HG03159 (cell line): Measurements from ENCODE around the gene CBX1.
"Not testable (repeated sequence)": the region's sequence is repeated elsewhere in the genome, so short reads cannot be mapped to it uniquely, and the experiment has no call there.

Experiments
- ATAC-seq: cut with Tn5 transposase; IDR thresholded peaks from one replicate; pipeline ENCODE4 v1.9.1; 2021; ENCODE audit warnings: mild to moderate bottlenecking, moderate library complexity; ENCODE audit not compliant: unreplicated experiment

CBX1 gene

GRCh38 chr17:48053758-48054237 is 47.5 kb downstream of the CBX1 start:
- ATAC-seq, result no peak

DNA sequence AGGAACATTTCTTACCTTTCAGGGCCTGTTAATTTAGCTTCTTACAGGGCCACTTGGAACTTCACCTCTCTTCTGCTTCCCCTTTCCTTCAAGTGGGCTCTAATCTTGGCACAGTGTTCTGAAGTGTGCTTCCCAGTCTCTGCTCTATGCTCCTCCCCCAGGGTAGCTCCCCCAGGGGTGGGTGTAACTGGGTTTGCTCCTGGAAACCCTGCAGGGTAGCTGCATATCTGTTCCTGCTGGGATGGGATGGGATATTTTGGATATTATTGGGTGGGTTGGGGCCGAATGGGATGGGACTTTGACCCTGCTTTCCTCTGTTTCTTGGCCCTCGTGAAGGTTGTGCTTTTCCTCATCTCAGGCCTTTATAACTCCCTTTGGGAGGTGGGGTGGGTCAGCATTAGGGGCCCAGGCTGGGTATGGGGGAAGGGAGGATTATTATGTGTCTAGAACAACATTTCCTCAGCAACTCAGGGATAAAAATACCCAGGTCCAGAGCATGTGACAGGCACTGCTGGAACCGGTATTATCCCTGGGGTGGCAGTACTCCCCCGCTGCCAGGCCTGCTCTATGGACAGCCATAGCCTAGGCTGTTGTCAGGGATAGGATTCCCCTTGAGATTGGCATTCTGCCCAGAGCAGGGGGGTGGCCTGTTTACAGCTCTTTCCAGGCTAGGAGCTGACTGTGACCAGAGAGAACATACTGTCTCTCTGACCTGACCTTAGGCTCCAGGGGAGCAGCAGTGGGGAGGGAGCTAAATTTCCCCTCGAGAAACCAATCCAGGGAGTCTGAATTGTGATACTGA is 48.1 kb downstream of the CBX1 start:
- ATAC-seq, result no peak

GRCh38 chr17:48051706-48052486 is 49.4 kb downstream of the CBX1 start:
- no peak for ATAC-seq

DNA sequence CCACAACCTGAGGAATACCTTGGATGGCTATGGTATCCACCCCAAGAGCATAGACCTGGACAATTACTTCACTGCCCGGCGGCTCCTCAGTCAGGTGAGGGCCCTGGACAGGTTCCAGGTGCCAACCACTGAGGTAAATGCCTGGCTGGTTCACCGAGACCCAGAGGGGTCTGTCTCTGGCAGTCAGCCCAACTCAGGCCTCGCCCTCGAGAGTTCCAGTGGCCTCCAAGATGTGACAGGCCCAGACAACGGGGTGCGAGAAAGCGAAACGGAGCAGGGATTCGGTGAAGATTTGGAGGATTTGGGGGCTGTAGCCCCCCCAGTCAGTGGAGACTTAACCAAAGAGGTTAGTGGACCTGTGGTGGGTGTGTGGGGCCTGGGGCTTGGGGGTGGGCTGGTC is 50.0 kb downstream of the CBX1 start:
- no peak for ATAC-seq

- peak; percentile 24 for ATAC-seq
These were observed 52.7 kb downstream of the CBX1 start for GRCh38 chr17:48048384-48049126.

GRCh38 chr17:48047741-48048383 is 53.4 kb downstream of the CBX1 start, which contains the start of gene NFE2L1:
Gene NFE2L1, plus strand, starts transcription at chr17:48048359. Its CDS starts 2,760 bp downstream, at chr17:48051119.
- peak; percentile 90 for ATAC-seq

DNA sequence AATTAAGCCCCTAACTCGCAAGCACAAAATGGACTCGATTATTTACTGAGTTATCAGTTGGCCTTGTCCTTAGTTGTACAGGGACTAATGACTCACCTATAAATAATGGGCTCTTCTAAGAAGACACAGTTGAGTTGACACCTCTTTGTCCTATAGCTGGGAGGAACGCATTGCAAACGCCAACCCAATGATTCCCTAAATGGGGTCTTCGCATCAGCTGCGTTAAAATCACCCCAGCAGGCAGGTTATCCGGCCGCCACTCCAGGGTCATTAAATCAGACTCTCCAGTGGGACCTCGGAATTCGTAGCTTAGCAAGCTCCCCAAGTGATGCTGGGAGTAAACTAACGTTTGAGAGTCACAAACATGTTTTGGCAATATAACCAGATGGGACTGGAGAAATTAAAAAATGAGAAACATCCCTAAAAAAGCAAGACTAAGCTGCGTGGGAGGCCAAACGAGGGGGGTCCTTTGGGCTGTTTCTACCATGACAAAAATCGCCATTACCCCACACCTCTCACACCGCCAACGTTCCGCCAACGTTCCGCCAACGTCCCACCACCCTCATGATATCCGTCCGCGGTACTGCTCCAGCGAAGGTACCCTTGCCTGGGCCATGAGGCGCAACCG is 54.1 kb downstream of the CBX1 start:
- ATAC-seq, result no peak

GRCh38 chr17:48046296-48046695 is 55.0 kb downstream of the CBX1 start:
- no peak for ATAC-seq

DNA sequence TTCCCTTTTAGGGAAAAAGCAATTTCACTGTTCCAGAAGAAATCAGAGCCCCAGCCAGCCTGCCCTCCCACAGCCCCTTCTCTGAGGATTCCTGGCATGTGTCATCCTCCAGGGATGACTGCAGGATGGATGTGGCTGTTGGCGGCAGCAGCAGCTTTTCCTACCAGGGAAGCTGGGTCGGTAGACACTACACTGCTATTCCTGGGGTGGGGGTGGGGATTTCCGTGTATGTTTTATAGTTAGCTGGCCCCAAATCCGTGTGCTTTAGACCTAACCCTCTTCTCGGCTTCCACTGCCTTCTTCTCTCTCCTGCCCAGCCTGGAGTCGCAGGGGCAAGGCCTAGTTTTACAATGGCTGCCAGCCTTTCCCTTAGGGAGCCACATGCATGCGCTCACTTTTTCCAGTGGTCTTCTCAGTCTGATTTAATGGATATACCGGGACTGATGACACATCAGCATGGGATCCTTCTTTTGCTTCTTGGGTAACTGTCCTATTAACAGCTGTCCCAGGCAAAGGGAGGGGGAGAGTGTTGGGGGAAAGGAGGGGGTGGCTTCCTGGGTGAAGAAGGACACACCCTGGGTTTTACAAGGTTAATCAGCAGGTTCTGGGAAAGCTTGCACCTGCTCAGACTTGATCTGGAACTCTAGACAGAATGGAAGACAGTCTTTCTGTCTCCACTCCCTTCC is 55.8 kb downstream of the CBX1 start:
- ATAC-seq, result no peak

GRCh38 chr17:48044851-48045250 is 56.4 kb downstream of the CBX1 start:
- ATAC-seq, result no peak

GRCh38 chr17:48043176-48043575 is 58.1 kb downstream of the CBX1 start:
- ATAC-seq, result no peak

GRCh38 chr17:48038687-48039086 is 62.6 kb downstream of the CBX1 start:
- no peak for ATAC-seq

DNA sequence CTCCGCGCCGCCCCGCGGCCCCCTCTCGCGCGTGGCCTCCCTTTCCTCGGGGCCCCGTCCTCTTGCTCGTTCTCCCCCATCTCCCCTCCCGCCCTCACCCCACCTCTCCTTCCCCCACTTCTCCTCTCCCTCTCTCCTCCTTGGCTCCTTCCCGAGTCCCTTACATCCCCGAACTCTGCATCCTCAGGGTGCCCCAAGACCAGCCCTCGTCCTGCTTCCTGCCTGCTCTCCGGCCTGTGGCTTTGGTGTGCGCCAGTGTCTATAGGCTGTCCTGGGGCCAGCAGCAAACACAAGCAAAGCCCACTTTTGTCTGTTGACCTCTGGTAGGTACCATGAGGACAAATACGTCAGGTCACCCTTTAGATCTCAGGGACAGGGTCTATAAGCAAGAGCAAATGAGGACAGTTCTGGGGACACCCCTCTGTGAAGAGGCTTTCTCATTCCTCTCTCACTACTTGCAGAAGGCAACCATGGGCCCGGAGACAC is 63.4 kb downstream of the CBX1 start:
- ATAC-seq, result no peak

- ATAC-seq, result no peak
These were observed 64.0 kb downstream of the CBX1 start, which contains the start of gene COPZ2 for GRCh38 chr17:48037036-48037837. Gene COPZ2, minus strand, starts transcription at chr17:48037797. Its CDS starts 20 bp downstream, at chr17:48037777.

DNA sequence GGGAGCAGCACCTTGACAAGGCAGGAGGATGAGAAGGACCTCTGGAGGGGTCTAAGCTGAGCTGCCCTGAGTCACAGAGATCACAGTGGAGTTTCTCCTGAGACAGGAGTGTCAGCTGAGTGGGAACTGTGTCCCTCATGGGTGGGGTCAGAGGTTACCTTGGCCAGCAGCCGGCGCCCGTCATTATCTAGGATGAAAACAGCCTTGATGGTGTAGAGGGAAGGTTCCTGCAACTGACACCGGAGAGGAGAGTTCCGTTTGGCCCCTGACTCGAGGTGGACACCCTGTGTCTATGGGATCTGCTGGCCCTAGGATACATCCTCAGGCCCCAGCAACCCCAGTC is 64.6 kb downstream of the CBX1 start:
- no peak for ATAC-seq

- not testable (repeated sequence) for ATAC-seq
These were observed 66.5 kb downstream of the CBX1 start for GRCh38 chr17:48034734-48035133.

- ATAC-seq, result no peak
These were observed 69.3 kb downstream of the CBX1 start for GRCh38 chr17:48031966-48032365.

DNA sequence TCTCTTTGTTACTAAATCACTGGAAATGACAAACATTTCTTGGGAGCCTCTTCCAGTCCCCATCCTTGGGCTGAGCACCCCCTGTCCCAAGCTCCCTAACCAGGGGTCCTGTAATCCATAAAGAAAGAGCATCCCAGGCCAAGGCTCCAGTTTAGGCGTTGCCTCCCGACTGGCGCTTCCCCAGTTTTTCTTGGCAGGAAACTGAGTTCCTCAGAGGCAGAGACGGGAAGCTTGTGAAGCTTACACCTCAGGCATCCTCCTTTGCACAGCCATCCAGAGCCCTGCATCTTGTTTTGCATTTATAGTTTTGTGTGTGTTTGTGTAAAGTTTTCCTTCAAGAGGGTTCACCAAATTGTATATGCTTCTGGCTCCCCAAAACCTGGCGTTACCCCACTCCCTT is 70.7 kb downstream of the CBX1 start:
- no peak for ATAC-seq

DNA sequence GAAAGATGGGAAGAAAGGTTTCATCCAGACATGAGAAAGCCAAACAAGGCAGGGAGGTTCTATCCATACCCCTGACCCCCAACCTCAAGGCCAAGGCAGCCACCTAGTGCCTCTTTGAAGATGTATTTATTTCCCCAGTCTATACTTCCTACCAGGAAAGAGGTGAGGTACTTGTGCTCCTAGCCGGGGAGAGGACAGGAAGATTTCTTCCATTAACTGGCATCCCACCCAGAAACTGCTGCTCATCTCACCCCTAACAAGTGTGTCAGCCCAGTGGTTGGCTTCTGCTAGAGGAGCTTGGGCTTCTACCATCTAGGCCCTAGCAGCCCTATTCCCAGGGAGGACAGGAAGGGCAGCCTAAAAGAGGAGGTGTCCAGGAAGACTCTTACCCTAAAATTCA is 72.5 kb downstream of the CBX1 start:
- ATAC-seq, result no peak
